ENCODE results near the gene PRODH2. TPM values are rescaled to one million over a fixed set of nuclear protein-coding genes. Genes with fewer than 3 reads are reported as not detected.

The PRODH2 gene
- total and polyA plus RNA-seq, 2 of the 13 experiments (the other 11 are each of a cell fraction or from before 2014, with no cell fraction given), result 86.7 to 118 TPM

- TF ChIP-seq THRA (CRISPR knock-in tag; IDR thresholded peaks at IDR 0.05; ENCODE audit: borderline replicate concordance), result peak; percentile 92
- TF ChIP-seq ZNF619 (CRISPR knock-in tag; IDR thresholded peaks at IDR 0.05), result 0 out of 2 replicates have a peak, but pooled peaks have one; percentile 56
- 0 out of 2 replicates have a peak, but pooled peaks have one; percentile 46 for TF ChIP-seq SKIL (CRISPR knock-in tag; IDR thresholded peaks at IDR 0.05; ENCODE audit: borderline replicate concordance)
- TF ChIP-seq NR3C1 (CRISPR knock-in tag; IDR thresholded peaks at IDR 0.05), result 0 out of 2 replicates have a peak, but pooled peaks have one; percentile 67
- peak; percentile 67; the same call in 1 of the 2 replicates for TF ChIP-seq ZNF367 (CRISPR knock-in tag; IDR thresholded peaks at IDR 0.05; ENCODE audit: borderline replicate concordance)
- TF ChIP-seq POGK (CRISPR knock-in tag; conservative IDR thresholded peaks at IDR 0.05), result peak; percentile 92
- no peak for TF ChIP-seq ASH2L (IDR thresholded peaks at IDR 0.05; ENCODE audit: insufficient read length, low read depth, low read length)
- no peak for TF ChIP-seq BRD4 (CRISPR knock-in tag; IDR thresholded peaks at IDR 0.05)
- TF ChIP-seq NR2C2 (CRISPR knock-in tag; IDR thresholded peaks at IDR 0.05; ENCODE audit: borderline replicate concordance), result no peak
- TF ChIP-seq ZNF230 (CRISPR knock-in tag; IDR thresholded peaks at IDR 0.05), result peak; percentile 72; the same call in 1 of the 2 replicates
- no peak for TF ChIP-seq ZNF282 (IDR thresholded peaks at IDR 0.05; ENCODE audit: partially characterized antibody)
- TF ChIP-seq FLYWCH1 (CRISPR knock-in tag; IDR thresholded peaks at IDR 0.05), result no peak
- TF ChIP-seq EHMT2 (IDR thresholded peaks at IDR 0.05; ENCODE audit: borderline replicate concordance, low read depth, low read length), result peak; percentile 96; the same call in 1 of the 2 replicates
- TF ChIP-seq MXI1 (IDR thresholded peaks at IDR 0.05; ENCODE audit: borderline replicate concordance, low read depth, low read length), result peak; percentile 95
- TF ChIP-seq ZNF30 (CRISPR knock-in tag; IDR thresholded peaks at IDR 0.05), result peak; percentile 93
- TF ChIP-seq ZNF639 (CRISPR knock-in tag; conservative IDR thresholded peaks at IDR 0.05), result peak; percentile 86
- peak; percentile 36; the same call in 1 of the 2 replicates for TF ChIP-seq FOXP4 (CRISPR knock-in tag; IDR thresholded peaks at IDR 0.05)
- no peak for TF ChIP-seq CC2D1A (CRISPR knock-in tag; IDR thresholded peaks at IDR 0.05)
- TF ChIP-seq ZZZ3 (CRISPR knock-in tag; IDR thresholded peaks at IDR 0.05; ENCODE audit: borderline replicate concordance), result no peak
- TF ChIP-seq PHB2 (IDR thresholded peaks at IDR 0.05; ENCODE audit: partially characterized antibody), result no peak
- TF ChIP-seq ZIK1 (CRISPR knock-in tag; IDR thresholded peaks at IDR 0.05; ENCODE audit: borderline replicate concordance, low read depth), result peak; percentile 83; the same call in 1 of the 2 replicates
Observed at GRCh38 chr19:35828692-35829301, 16.2 kb upstream of the PRODH2 start (continued).
